Measurements from ENCODE around the gene JAK1.

GRCh38 chr1:64877598-64877997, 88.8 kb downstream of the JAK1 start:
- no peak for TF ChIP-seq CTCF (conservative IDR thresholded peaks at IDR 0.05; ENCODE audit: low read length)
- TF ChIP-seq EZH2phosphoT487 (IDR thresholded peaks at IDR 0.05; ENCODE audit: borderline replicate concordance): no peak

Data from Loucy (cell line).